HG03103 (cell line): ENCODE results near the gene KIF3A.

Experiments
- ATAC-seq: cut with Tn5 transposase; IDR thresholded peaks from one replicate; pipeline ENCODE4 v1.9.1; 2021; ENCODE audit warnings: low read depth; ENCODE audit not compliant: unreplicated experiment

Gene KIF3A

GRCh38 chr5:132646583-132647266 is 90.6 kb downstream of the KIF3A start:
- ATAC-seq = no peak

DNA sequence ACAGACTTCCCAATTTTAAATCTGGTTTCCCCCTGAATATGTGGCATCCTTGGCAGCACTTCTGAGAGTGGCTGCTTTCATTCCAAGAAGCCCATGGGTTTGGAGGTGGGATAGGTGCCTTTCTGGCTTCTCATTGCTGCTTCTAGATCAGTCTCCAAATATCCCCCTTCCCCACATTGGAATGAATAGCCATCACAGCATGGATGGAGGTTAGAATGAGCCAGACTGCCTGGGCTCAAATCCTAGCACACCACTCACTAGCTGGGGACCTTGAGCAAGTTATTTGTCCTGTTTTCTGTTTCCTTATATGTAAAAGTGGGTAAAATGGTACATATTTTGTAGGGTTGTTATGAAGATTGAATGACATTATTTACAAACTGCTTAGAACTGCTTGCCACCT is 93.2 kb downstream of the KIF3A start:
- ATAC-seq = no peak
